GM18505 (cell line): ENCODE measurements around the gene NUDT9.
"Not testable (repeated sequence)": the region's sequence is repeated elsewhere in the genome, so short reads cannot be mapped to it uniquely, and the experiment has no call there.

Experiments used
- ATAC-seq: cut with Tn5 transposase; IDR thresholded peaks from one replicate; pipeline ENCODE4 v1.9.1; 2021; ENCODE audit not compliant: unreplicated experiment
- POLR2A ChIP-seq: IDR thresholded peaks from 4 replicates; pipeline ENCODE4 v1.6.1; 2011; ENCODE audit warnings: borderline replicate concordance; ENCODE audit not compliant: insufficient read depth, insufficient read length; ENCODE audit errors: extremely low read depth

Gene NUDT9, protein sequence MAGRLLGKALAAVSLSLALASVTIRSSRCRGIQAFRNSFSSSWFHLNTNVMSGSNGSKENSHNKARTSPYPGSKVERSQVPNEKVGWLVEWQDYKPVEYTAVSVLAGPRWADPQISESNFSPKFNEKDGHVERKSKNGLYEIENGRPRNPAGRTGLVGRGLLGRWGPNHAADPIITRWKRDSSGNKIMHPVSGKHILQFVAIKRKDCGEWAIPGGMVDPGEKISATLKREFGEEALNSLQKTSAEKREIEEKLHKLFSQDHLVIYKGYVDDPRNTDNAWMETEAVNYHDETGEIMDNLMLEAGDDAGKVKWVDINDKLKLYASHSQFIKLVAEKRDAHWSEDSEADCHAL

DNA sequence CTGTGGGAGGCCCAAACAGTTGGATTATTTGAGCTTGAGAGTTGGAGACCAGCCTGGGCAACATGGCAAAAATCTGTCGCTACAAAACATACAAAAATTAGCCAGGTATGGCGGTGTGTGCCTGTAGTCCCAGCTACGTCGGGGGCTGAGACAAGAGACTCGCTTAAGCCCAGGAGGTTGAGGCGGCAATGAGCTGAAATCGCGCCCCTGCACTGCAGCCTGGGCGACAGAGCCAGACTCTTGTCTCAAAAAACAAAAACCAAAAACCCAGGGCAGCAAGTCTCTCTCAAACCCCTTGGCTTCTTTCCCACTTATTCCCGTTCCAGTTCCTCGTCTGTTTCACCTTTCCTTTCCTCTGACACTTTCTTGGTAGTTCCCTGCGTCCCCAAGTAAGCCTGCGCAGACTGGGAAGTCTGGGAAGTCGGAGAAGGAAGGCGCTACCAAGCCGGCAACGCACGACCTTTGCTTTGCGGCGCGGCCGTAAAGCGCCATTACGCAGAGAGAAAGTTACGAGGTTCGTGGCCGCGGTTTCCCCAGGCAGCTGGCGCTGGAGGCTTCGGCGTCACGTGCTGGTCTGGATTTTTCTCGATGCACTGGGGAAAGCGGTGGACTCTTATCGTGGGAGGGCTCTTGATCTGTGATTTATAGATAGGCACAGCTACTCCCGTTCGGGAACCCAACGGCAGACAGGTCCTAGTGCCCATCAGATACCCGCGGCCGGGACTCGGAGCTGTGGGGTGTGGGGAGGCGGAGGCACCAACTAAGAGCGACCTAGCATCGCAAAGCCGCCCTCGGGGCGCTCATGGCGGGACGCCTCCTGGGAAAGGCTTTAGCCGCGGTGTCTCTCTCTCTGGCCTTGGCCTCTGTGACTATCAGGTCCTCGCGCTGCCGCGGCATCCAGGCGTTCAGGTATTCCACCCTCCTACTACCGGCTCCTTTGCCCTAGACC is at the start of gene NUDT9:
NUDT9 (plus strand) TSS at position 470 of the 949 bp plus-strand sequence; CDS start at position 803, 333 bp downstream.
- peak; percentile 79 for ATAC-seq
- TF ChIP-seq POLR2A: peak; percentile 87

DNA sequence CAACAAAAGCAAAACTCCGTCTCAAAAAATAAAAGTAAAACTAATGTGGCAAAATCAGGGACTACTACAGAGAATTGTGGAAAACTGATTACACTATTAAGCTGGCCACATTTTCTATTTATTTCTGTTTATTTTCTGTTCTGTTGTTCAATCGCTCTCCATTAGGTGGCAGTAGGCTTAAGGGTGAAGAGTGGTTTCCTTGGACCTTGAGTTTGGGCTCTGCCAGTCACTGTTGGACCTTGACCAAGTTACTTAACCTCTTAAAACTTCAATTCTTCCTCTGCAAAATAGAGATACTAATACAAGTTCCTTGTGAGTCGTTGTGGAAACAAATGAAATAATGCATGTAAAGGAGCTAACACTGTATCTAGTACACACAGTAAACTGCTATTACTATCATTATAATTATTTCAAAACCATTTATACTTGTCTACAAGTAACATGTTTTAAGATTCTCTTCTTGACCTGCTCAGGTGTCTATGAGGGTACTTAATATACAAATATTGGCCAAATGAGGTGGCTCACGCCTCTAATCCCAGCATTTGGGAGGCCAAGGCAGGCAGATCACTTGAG is 46.6 kb upstream of the NUDT9 start:
- no peak for TF ChIP-seq POLR2A
- no peak for ATAC-seq

DNA sequence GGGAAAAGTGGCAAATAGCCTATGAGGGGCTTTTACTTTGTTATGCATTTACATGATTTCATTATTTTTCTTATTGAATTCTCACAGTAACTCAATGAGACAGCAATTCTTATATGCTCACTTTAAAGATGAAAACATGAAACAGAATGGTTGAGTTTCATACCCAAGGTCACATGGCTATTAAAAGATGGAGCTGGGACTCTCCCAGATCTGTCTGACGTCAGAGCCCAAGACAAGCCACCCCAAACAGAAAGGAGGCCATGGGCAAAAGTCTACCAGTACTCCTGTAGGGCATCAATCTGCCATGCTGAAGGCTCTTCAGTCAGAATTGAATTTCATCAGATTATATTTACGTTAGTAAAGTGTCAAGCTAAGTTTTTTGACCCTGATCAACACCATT is 44.6 kb upstream of the NUDT9 start:
- ATAC-seq: no peak
- no peak for TF ChIP-seq POLR2A

DNA sequence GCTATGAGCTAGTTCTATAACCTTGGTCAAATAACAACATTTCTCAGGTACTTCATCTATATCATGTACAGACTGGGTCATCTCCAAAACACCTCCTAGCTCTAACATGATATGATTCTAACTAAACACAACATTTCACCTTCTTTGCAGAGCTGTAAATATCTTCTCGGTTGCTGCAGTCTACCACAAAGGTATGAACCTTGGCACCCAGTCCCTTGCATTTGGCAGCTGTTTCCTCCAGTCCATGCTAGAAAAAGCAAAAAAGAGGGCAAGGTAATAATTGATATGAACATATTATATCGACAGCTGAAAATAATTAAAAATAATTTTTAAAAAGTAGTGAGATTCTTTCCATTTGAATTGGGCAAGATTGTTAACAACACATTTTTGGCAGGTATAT is 40.3 kb upstream of the NUDT9 start:
- TF ChIP-seq POLR2A: no peak
- no peak for ATAC-seq

DNA sequence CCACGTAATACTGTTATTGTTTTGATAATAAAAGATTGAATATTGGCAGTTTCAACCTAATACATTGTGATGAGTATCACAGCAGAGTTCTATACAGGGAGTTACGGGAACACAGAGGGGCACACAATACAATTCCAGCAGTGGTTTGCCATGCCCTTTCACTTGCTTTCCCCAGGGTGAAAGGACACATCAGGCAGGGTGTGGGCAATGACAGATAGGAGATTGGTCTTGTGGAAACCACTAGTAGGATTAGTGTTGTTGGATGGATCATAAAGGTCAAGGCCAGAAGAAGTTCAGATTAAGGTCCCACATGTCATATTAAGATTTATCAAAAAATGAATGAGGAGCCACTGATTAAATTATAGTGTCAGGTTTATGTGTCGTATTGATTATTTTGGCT is 39.4 kb upstream of the NUDT9 start:
- no peak for ATAC-seq
- TF ChIP-seq POLR2A: no peak

DNA sequence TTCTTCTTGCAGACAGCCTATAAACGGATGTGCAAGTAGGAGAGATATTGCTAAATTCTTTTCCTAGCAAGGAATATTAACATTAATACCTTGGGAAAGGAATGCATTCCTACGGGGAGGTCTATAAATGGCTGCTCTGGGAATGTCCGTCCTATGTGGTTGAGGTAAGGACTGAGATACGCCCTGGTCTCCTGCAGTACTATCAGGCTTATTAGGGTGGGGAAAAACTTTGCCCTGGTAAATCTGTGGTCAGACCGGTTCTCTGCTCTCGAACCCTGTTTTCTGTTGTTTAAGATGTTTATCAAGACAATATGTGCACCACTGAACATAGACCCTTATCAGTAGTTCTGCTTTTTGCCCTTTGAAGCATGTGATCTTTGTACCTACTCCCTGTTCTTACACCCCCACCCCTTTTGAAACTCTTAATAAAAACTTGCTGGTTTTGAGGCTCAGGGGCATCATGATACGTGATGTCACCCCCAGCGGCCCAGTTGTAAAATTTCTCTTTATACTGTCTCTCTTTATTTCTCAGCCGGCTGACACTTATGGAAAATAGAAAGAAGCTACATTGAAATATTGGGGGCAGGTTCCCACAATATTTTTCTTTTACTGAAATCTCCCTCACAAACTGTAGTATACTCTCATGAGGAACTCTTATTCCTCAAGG is 37.8 kb upstream of the NUDT9 start:
- not testable (repeated sequence) for ATAC-seq

DNA sequence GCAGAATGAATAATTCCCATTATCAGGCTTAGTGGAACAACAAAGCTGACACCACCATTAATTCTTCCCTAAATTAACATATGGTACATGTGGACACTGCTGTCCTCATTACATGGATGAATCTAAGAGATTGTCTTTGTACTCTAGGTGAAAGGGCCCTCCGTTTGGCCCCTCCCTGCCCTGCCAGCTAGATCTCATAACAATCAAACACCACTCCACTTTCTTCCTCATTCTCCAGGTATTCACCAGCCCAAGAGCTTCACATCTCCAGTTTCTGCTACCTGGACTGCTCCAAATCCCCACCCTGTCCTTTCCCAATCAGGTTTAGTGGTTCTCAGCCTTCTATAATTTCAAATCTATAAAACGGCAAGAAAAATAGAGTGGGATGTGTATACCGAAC is 35.1 kb upstream of the NUDT9 start:
- no peak for TF ChIP-seq POLR2A
- no peak for ATAC-seq

DNA sequence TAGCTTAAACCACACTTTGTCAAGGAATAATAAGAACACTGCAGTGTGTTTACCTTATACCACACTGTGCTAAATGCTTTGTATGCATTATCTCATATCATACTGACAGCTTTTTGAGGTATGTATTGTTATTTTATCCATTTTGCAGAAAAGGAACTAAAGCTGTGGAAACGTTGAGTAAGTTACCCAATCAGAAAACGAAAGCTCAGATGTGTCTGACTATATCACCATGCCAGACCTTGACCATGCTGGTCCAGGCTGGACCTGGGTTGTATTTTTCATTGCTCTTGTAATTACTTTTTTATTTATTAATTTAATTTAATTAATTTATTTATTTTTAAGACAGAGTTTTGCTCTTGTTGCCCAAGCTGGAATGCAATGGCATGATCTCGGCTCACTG is 33.5 kb upstream of the NUDT9 start:
- no peak for ATAC-seq
- no peak for TF ChIP-seq POLR2A

DNA sequence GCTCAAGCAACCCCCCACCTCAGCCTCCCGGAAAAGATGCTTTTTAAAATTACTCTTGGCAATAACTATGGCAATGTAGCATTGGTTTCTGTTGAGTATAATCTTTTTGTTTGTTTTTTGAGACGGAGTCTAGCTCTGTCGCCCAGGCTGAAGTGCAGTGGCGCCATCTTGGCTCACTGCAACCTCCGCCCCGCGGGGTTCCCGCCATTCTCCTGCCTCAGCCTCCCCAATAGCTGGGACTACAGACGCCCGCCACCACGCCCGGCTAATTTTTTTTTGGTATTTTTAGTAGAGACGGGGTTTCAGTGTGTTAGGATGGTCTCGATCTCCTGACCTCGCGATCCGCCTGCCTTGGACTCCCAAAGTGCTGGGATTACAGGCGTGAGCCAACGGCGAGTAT is 32.3 kb upstream of the NUDT9 start:
- ATAC-seq: not testable (repeated sequence)

DNA sequence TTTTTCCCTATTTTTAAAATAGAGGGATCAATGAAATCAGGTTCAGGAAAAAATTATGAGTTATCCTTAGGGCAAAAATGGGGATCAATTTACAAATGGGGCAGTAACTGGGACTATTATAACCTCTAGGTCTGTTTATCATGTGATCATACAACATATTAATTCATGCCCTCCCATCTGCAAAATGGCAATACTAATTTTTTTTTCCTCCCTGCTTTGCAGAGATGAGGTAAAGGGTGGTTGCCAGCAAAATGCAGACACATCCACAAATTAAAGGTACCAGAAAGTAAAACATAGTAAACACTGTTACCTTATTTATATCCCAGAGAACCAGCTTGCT is 31.9 kb upstream of the NUDT9 start:
- no peak for ATAC-seq
- TF ChIP-seq POLR2A: no peak

DNA sequence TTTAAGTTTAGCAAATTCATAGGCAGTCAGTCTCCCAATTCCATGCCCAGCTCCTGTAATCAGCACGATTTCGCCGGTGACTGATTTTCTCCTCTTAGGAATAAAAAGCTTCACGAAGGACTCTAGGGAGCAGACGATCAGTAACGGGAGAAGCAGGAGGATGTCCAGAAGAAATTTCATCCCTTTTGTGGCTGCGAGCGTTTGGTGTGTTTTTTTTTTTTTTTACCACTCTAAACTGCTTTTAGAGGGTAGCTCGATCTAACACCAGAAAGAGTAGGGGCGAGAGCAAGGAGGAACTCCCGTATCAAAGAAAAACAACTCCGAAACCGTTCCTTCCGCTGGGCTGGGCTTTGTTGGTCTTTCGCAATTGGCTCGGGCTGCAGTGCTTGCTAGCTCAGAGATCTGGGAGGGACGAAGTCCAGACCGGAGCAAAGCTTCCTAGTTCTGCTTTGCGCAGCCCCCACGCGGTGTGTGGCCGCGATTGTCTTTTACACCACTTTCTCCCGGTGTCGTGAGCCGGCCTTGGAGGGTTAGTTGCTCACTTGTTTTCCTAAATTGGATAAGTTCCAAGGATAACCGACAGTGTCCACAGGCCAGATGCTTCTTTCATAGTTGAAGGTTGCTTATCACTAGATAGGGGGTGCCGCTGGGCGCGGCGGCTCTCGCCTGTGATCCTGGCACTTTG is 31.3 kb upstream of the NUDT9 start, which contains the start of gene HSD17B11:
HSD17B11 (minus strand) TSS at position 298 of the 685 bp plus-strand sequence; CDS start at position 180, 118 bp downstream.
- TF ChIP-seq POLR2A: peak; percentile 95

DNA sequence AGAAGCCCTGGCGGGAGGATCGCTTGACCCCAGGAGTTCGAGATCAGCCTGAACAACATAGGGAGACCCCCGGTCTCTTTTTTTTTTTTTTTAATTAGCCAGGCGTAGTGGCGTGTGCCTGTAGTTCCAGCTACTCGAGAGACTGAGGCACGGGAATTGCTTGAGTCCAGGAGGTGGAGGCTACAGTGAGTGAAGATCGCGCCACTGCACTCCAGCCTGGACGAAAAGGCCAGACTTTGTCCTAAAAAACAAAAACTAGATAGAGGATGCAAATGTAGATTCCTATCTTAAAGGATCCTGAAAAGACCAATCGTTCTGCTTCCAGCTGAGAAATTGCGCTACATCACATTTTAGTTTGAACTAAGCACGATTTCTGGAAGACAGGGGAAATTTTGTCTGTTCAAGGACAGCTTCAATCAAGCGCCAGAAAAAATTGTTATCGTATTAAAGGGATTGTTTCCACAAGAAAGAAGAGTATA is 30.8 kb upstream of the NUDT9 start:
- peak; percentile 16 for ATAC-seq
- TF ChIP-seq POLR2A: no peak

More for the DNA sequence above, 31.3 kb upstream of the NUDT9 start, which contains the start of gene HSD17B11:
- ATAC-seq: peak; percentile 100

DNA sequence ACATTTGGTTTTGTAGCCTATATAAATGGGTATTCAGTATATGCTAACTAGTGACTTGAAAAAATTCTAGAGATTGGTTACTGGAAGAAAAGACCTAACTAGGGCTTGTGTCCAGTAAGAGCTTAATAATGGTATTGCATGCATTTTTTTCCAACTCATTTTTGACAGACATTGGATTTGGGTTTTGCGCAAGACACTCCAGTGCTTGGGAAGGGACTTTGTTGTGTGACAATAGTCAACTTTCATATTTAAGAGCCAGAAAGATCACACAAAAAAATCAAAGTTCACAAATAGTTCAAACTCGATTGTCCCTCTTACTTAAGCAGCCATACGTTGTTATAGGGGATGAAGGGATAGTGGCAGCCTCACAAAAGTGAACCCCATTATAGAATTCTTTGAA is 30.2 kb upstream of the NUDT9 start:
- no peak for ATAC-seq
- no peak for TF ChIP-seq POLR2A

DNA sequence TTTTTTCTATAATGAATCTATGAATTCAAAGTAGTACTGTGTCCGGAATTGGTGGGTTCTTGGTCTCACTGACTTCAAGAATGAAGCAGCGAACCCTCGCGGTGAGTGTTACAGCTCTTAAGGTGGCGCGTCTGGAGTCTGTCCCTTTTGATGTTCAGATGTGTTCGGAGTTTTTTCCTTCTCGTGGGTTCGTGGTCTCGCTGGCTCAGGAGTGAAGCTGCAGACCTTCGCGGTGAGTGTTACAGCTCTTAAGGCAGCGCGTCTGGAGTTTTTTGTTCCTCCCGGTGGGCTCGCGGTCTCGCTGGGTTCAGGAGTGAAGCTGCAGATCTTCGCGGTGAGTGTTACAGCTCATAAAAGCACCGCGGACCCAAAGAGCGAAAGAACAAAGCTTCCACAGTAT is 27.3 kb upstream of the NUDT9 start:
- ATAC-seq: not testable (repeated sequence)

DNA sequence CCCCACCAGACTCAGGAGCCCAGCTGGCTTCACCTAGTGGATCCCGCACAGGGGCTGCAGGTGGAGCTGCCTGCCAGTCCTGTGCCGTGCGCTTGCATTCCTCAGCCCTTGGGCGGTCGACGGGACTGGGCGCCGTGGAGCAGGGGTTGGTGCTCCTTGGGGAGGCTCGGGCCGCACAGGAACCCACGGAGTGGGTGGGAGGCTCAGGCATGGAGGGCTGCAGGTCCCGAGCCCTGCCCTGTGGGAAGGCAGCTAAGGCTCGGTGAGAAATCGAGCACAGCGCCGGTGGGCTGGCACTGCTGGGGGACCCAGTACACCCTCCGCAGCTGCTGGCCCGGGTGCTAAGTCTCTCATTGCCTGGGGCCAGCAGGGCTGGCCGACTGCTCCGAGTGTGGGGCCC is 26.5 kb upstream of the NUDT9 start:
- ATAC-seq: not testable (repeated sequence)
